Measurements from ENCODE around the gene KRT84.

KRT84 gene

DNA sequence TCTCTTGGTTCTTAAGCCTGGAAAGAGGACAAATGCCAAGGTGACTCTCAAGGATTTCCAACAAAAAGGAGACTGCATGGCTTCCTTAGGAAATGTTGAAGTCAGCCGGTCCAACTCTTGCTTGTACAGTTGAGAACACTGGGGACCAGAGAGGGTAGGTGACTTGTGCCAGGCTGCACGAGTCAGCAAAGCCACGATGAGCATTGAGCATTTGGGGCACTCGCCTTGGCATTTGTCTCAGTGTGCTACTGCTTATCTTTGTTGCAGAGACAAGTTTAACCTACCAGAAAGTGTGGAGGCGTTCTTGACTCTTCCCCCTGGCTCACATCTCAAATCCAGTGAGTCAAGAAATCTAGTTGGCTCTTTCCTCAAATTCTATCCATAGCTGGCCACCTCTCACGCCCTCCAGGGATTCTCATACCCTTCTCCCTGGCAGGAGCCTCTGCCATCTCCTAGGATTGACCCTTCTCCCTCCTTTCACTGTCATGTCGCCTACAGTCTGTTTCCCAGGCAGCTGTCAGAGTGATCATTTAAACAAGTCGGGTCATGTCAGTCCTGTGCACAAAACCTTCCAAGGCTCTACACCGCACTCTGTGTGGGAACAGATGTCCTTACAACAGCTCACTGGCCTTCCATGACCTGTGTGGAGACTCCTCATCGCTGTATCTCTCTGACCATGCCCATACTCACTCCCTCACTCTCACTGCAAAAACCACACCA, 47.1 kb downstream of the KRT84 start:
- peak in 1 of 2 experiments; percentile 10 for DNase-seq

- no peak for DNase-seq
These were observed 48.4 kb downstream of the KRT84 start for GRCh38 chr12:52337054-52337453.

DNA sequence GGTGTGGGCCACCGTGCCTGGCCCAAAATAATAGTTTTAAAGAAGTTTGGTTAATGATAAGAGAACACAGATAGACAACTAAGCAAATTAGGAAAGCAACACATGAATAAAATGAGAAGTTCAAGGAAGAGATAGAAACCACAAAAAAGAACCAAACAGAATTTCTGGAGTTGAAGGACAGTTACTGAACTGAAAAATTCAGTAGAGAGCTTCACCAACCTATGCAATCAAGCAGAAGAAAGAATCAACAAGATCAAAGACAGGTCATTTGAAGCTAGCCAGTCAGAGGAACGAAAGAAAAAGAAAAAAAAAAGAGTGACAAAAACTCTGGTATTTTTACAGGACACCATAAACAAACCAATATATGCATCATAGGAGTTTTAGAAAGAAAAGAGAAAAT, 48.8 kb downstream of the KRT84 start:
- no peak for DNase-seq

GRCh38 chr12:52335598-52336262, 49.7 kb downstream of the KRT84 start:
- no peak for DNase-seq

- no peak for DNase-seq
These were observed 51.3 kb downstream of the KRT84 start for GRCh38 chr12:52334185-52334584.

DNA sequence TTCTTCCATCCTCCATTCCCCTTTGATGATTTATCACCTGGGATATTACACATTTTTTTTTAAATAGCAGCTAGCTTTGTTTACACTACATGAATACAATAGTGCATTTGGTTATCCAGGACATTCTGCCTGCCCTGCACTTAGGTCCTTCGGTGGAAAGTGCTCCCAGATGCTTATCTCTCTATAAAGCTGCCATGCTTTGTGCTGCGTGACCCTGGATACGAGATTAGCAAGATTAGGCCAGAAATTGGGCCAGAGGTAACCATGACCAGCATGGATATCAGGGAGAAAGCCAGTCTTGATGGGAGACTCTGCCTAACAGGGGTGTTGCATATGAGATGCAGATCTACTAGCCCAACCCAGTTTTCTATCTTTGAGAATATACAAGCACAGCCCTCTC, 52.1 kb downstream of the KRT84 start:
- DNase-seq = no peak

DNA sequence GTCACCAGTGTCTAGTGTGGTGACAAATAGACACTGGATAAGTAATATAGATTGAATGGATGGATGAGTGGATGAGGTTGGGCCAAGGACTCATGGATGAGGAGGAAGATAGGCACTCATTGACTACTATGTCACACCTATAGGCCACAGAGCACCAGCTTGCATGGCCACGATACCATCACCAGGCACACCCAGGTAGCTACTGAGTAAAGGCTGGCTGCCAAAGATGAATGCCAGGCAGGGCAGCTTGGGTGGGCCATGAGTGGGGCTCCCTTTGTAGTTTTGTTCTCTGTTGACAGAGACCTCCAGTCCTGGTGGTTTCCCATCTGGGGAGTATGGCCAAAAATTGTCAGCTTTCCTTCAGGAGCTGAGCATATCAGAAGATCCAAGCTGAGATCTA, 53.1 kb downstream of the KRT84 start:
- no peak for DNase-seq

DNA sequence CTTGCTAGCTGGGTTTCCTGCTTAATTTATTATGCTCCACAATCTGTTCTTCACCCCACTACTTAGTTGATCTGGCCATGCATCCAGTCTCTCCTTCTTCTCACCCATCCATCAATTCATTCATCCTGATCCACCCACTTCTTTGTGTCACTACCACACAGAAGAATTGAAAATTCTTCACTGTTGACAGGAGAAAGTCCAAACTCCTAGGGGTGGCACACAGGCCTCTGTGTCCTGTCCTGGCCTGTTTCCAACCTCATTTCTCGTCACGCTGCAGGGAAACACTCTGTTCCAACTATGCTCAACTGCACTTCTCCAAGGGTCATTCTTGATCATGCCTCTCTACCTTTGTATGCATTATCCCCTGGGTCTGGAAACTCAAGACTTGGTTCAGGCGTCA, 53.6 kb downstream of the KRT84 start:
- DNase-seq = no peak

DNA sequence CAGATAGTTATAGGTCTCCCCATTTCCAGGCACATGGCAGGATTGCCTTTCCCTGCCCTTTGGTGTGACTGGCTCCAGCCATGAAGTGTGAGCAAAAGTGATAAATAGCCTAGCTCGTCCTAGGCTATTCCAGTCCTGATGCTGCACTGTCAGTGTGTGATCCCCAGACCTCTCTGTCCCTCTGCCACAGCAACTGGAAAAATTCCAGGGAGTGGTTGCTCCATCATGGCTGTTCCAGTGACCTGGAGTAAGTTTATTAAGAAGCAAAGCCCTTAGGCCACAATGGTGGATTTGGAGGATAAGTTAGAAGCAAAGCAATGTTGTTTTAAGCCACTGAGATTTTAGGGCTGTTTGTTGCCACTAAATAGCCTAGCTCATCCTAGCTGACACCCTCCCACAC, 54.4 kb downstream of the KRT84 start:
- no peak for DNase-seq

DNA sequence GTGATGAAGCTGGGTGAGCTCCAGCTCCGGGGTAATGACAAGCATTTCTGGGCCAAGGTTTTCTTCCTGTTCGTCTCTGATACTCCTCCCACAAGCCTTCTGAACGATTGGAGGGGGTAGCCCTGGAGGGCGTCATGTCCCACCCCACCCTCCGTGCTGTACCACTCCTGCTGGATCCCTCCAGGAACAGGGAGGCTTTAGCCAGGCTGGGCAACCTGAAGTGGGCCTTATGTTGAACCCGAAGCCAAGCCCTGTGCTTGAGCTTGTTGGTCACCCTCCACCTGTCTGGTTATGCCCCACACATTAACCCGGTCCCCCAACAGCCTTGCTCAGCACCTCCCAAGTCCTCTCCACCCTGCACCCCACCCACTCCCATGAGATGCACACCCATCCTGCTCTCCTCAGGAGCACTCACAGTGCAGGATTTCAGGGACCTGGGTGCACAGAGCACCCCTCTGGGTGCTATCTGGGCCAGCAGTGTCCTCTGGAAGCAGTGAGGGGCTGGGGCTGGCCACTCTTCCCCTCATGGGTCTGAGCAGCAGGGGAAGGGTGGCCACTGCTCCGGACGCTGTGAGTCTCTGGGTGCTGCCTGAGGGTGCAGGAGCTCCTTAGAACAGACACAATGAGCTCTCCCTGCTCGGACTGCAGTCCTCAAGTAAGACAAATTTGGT, 57.5 kb downstream of the KRT84 start:
- no peak for DNase-seq
